Upper lobe of left lung (tissue), 6 donors: Measurements from ENCODE around the gene MSL1. TPM values are rescaled to one million over a fixed set of nuclear protein-coding genes. Genes with fewer than 3 reads are reported as not detected.

Experiments
- ATAC-seq, 2 donors: fragments of 200-7000 bp; cut with Tn5 transposase; one replicate each; pipeline ENCODE4 v1.9.1; 2022; ENCODE audit warnings: mild to moderate bottlenecking in 2 of 2, moderate library complexity in 2 of 2; ENCODE audit not compliant: low FRiP score in 2 of 2
- DNase-seq, 2 donors: peaks; one replicate each; pipeline ENCODE4 v3.0.0-alpha.2; 2019 to 2020
- H3K27ac ChIP-seq, 4 donors: fragments of 200-600 bp; sonication (generic); one replicate each; pipeline ENCODE4 v1.5.1; 2016 to 2019
- H3K27me3 ChIP-seq, 4 donors: fragments of 200-600 bp; sonication (generic); one replicate each; pipeline ENCODE4 v1.5.1; 2017 to 2019
- H3K36me3 ChIP-seq, 4 donors: fragments of 200-600 bp; sonication (generic); one replicate each; pipeline ENCODE4 v1.5.1; 2016 to 2019
- H3K4me1 ChIP-seq, 4 donors: fragments of 200-600 bp; sonication (generic); one replicate each; pipeline ENCODE4 v1.5.1; 2018 to 2019
- H3K4me3 ChIP-seq, 4 donors: fragments of 200-600 bp; sonication (generic); one replicate each; pipeline ENCODE4 v1.5.1; 2017 to 2019; ENCODE audit warnings: mild to moderate bottlenecking in 2 of 4, moderate library complexity in 1 of 4
- H3K9me3 ChIP-seq, 4 donors: fragments of 200-600 bp; sonication (generic); one replicate each; pipeline ENCODE4 v1.5.1; 2018 to 2019
- EP300 ChIP-seq, 4 donors: sonication (generic); formaldehyde crosslinking; IDR thresholded peaks; one replicate each; pipeline ENCODE4 v1.5.1; 2017; ENCODE audit warnings: antibody characterized with exemption in 4 of 4, control low read depth in 2 of 4
- POLR2A ChIP-seq, 4 donors: fragments of 450-650 bp; IDR thresholded peaks; one replicate each; pipeline ENCODE4 v1.5.1; 2016 to 2017; ENCODE audit warnings: antibody characterized with exemption in 4 of 4, mild to moderate bottlenecking in 2 of 4
- POLR2AphosphoS5 ChIP-seq, 2 donors: sonication (generic); formaldehyde crosslinking; IDR thresholded peaks; one replicate each; pipeline ENCODE4 v1.5.1; 2017; ENCODE audit warnings: antibody characterized with exemption in 2 of 2
- WGBS, 2 donors: methylation state at CpG; one replicate each; pipeline ENCODE4 v1.1.5; 2017 to 2018; 5-methylcytosine and 5-hydroxymethylcytosine counted together
- total RNA-seq, 6 donors: library from RNA; depleted of rRNA in 4 of 6; stranded (reverse); fragments of >200 nt in 4 of 6; gene quantifications; one replicate each; pipeline versions ENCODE4 v1.1.0 to v1.2.1, GENCODE V29; 2016 to 2021
- TF ChIP-seq, protein P1 (sequence below), 6 experiments: fragments of 450-650 bp in 4 of 6; fragments of 200-600 bp in 2 of 6; sonication (generic) in 2 of 6; IDR thresholded peaks; one replicate each; pipeline ENCODE4 v1.5.1; 2016 to 2019; ENCODE audit warnings: antibody characterized with exemption in 6 of 6
- donor health status: DM: no; HTN: no; CAD: no; lungs with moderate emphysema.
- donor health status: DM: no; HTN: yes; CAD: no; lungs with severe emphysema.

The MSL1 gene
- total RNA-seq, 6 donors from 2014 or later = 57.6 to 240 (median 97.0) TPM

DNA sequence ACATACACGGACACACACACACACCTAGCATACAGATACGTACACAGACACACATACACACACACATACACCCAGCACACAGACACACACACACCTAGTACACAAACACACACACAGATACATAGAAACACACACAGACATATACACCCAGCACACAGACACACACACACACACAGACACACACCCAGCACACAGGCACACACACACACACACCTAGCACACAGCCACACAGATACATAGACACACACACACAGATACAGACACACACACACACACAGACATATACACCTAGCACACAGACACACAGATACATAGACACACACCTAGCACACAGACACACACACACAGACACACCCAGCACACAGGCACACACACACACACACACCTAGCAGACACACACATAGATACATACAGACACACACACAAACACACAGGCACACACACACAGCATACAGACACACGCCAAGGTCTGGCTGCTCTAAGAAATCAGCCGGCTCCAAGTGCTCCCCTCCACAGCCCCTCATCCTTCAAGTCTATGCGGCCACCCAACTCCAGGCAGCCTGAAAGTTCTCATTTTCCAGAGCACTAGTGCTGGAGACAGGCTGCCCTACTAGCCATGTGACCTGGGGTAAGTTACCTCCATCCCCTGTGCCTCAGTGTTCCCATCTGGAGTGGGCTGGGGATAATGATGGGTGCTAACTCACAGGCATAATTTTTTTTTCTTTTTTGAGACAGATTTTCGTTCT lies 34.5 kb upstream of the MSL1 start:
- H3K27me3 ChIP-seq = no peaks in the 10 kb centered on the region
- H3K4me3 ChIP-seq = no peak overlapping the region
- no peak for TF ChIP-seq POLR2AphosphoS5 (IDR thresholded peaks at IDR 0.05)
- TF ChIP-seq EP300 (IDR thresholded peaks at IDR 0.05) = no peak
- TF ChIP-seq, protein P1, sequence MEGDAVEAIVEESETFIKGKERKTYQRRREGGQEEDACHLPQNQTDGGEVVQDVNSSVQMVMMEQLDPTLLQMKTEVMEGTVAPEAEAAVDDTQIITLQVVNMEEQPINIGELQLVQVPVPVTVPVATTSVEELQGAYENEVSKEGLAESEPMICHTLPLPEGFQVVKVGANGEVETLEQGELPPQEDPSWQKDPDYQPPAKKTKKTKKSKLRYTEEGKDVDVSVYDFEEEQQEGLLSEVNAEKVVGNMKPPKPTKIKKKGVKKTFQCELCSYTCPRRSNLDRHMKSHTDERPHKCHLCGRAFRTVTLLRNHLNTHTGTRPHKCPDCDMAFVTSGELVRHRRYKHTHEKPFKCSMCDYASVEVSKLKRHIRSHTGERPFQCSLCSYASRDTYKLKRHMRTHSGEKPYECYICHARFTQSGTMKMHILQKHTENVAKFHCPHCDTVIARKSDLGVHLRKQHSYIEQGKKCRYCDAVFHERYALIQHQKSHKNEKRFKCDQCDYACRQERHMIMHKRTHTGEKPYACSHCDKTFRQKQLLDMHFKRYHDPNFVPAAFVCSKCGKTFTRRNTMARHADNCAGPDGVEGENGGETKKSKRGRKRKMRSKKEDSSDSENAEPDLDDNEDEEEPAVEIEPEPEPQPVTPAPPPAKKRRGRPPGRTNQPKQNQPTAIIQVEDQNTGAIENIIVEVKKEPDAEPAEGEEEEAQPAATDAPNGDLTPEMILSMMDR (IDR thresholded peaks at IDR 0.05) = no peak
- TF ChIP-seq POLR2A (IDR thresholded peaks at IDR 0.05) = no peak
- peaks cover 0 to 16% (median 9%) of the 10 kb centered on the region in 4 donors for H3K4me1 ChIP-seq
- H3K9me3 ChIP-seq = no peaks in the 10 kb centered on the region
- ATAC-seq = no peak
- peaks cover 41 to 89% (median 69%) of the 10 kb centered on the region in 4 donors for H3K36me3 ChIP-seq
- no peak for DNase-seq
- WGBS, 2 donors = 84 to 92% methylated on average over 4 to 6 of the region's 6 CpGs
- H3K27ac ChIP-seq = no peak overlapping the region

DNA sequence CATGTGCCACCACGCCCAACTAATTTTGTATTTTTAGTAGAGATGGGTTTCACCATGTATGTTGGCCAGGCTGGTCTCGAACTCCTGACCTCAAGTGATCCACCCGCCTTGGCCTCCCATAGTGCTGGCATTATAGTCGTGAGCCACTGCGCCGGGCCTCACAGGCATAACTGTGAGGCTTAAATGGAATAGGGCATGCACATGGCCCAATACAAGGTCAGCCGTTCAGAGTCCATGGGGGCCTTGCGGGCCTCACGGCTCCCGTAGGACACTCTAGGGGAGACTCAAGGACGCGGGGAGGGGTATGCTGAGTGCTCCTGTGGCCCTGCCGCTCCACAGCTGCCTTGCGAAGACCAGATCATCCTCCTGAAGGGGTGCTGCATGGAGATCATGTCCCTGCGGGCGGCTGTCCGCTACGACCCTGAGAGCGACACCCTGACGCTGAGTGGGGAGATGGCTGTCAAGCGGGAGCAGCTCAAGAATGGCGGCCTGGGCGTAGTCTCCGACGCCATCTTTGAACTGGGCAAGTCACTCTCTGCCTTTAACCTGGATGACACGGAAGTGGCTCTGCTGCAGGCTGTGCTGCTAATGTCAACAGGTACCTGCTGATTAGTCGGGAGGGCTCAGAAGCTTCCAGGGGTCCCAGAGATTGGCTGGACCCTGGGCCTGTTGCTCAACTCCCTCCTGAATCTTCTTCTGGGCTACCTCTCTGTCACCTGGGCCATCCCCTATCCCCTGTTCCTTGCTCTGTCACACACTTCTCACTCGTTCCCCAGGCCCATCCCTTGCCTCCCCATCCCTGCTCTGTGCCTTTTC lies 33.7 kb upstream of the MSL1 start:
- H3K4me3 ChIP-seq = no peak overlapping the region
- H3K27me3 ChIP-seq = no peaks in the 10 kb centered on the region
- TF ChIP-seq EP300 (IDR thresholded peaks at IDR 0.05) = no peak
- no peak for TF ChIP-seq POLR2AphosphoS5 (IDR thresholded peaks at IDR 0.05)
- TF ChIP-seq POLR2A (IDR thresholded peaks at IDR 0.05) = no peak
- H3K36me3 ChIP-seq = peaks cover 41 to 97% (median 74%) of the 10 kb centered on the region in 4 donors
- no peak for DNase-seq
- H3K4me1 ChIP-seq = peaks cover 0 to 17% (median 13%) of the 10 kb centered on the region in 4 donors
- no peak overlapping the region for H3K27ac ChIP-seq
- no peak for ATAC-seq
- 95 to 96% methylated on average over 18 to 28 of the region's 28 CpGs for WGBS, 2 donors
- no peaks in the 10 kb centered on the region for H3K9me3 ChIP-seq

DNA sequence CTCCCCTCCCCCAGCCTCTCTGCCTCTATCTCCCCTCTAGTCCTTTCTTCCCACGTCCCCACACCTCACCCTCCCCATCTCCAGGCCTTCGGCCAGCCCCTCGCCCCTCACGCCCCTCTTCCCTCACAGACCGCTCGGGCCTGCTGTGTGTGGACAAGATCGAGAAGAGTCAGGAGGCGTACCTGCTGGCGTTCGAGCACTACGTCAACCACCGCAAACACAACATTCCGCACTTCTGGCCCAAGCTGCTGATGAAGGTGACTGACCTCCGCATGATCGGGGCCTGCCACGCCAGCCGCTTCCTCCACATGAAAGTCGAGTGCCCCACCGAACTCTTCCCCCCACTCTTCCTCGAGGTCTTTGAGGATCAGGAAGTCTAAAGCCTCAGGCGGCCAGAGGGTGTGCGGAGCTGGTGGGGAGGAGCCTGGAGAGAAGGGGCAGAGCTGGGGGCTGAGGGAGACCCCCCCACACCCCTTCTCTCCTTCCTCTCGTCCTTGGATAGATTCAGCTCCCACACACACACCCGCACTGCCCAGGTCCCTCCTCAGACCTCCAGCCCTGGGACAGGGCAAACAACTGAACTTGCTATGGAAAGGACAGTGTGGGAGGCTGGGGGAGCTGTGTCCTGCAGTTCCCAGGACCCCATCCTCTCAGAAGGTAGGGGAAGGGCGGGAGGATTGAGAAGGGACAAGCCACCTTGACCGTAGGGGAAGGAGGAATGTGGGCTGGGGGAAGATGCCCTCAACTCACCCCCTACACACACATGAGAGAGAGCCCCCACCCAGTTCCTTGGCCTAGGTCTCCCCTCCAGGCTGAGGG lies 32.5 kb upstream of the MSL1 start:
- Histone ChIP-seq H3K9me3 (no peaks in the 10 kb centered on the region), H3K4me1 (peaks cover under 1 to 21% (median 15%) of the 10 kb centered on the region in 4 donors), H3K36me3 (peaks cover 42 to 97% (median 76%) of the 10 kb centered on the region in 4 donors), H3K27ac (peak overlapping the region in 2 of 4 donors; percentile 60 to 91), H3K27me3 (no peaks in the 10 kb centered on the region), H3K4me3 (no peak overlapping the region)
- ATAC-seq (no peak), DNase-seq (peak in 1 of 2 donors; percentile 43)
- 84% methylated on average over 25 to 26 of the region's 26 CpGs for WGBS, 2 donors
- TF ChIP-seq POLR2AphosphoS5 (IDR thresholded peaks at IDR 0.05) (no peak), EP300 (IDR thresholded peaks at IDR 0.05) (no peak), POLR2A (IDR thresholded peaks at IDR 0.05) (no peak)
- TF ChIP-seq, protein P1 (IDR thresholded peaks at IDR 0.05) = no peak

DNA sequence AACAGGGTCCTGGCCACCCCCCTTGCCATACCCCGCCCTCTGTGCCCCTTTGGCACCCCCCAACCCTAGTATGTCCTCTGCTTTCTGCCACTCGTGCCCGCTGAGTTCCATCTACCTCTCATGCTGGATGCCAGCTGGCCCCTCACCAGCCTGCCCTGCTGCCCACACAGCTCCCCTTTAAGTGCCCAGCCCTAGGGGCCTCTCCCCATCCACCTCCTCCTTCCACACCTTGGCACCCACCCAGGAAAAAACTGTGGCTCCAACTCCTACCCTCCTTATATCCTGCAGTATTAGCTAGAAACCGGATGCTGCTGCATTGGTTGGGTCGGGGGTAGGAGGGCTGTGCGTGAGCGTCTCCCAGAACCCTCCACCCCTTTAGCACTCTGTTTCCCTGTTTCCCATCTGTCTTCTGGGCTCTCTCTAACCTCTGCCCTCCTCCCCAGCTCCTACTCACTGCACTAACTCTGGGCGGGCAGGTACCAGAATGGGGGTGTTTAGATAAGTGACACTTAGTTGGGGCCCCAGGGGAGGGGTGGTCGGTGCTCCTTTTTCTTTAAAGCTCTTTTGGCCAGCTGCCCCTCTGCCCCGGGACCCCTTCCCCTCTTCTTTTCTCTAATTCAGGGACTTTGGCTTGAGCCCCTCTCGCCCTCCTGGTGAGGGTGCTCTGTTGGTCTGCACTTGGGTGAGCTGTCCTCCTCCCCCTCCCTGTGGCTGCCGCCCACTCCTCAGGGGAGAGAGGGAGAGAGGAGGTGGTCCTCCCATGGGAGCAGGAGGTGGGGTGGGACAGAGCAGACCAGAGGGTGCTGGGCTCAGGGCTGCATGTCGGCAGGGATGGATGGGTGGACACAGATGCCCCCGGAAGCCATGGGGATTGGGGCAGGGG lies 31.3 kb upstream of the MSL1 start:
- H3K9me3 ChIP-seq = no peaks in the 10 kb centered on the region
- H3K27ac ChIP-seq = peak overlapping the region; percentile 18 to 91 (median 62)
- H3K36me3 ChIP-seq = peaks cover 37 to 97% (median 75%) of the 10 kb centered on the region in 4 donors
- DNase-seq = no peak
- no peaks in the 10 kb centered on the region for H3K27me3 ChIP-seq
- TF ChIP-seq POLR2AphosphoS5 (IDR thresholded peaks at IDR 0.05) (no peak), POLR2A (IDR thresholded peaks at IDR 0.05) (no peak), EP300 (IDR thresholded peaks at IDR 0.05) (no peak)
- TF ChIP-seq, protein P1 (IDR thresholded peaks at IDR 0.05) = no peak
- peaks cover 8 to 29% (median 23%) of the 10 kb centered on the region in 4 donors for H3K4me1 ChIP-seq
- 59 to 69% methylated on average over 11 of the region's 14 CpGs for whole genome bisulfite sequencing, 2 donors
- H3K4me3 ChIP-seq = no peak overlapping the region
- ATAC-seq = no peak
